Middle frontal gyrus (tissue), 1 donor: ENCODE results near the gene NOL3.

Experiments used
- DNase-seq: peaks from one replicate; pipeline ENCODE4 v3.0.0-alpha.2; 2015; ENCODE audit warnings: low spot score; ENCODE audit errors: extremely low spot score

The NOL3 gene

DNA sequence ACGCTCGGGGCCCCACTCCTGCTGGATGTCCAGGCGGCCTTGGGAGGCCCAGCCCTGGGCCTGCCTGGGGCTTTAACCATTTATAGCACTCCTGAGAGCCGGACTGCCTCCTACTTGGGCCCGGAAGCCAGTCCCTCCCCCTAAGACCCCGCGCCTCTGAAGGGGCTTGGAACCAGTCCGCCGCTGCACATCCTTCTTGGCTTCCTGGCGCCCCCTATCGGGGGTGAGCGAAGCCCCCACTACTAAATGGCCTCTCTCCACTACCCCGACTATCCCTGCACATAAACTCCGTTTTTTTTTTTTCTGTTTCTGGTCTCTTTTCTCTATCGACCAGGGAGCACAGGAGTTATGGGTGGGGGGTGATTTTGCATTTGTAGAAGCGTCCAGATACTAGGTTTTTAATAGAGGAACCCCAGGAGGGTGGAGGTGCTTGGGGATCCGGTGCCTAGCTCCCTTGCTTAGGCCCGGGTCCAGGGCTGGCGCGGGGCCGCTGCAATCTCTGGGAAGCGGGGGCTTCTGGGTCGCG lies 633 bp upstream of the NOL3 start:
- no peak for DNase-seq

DNA sequence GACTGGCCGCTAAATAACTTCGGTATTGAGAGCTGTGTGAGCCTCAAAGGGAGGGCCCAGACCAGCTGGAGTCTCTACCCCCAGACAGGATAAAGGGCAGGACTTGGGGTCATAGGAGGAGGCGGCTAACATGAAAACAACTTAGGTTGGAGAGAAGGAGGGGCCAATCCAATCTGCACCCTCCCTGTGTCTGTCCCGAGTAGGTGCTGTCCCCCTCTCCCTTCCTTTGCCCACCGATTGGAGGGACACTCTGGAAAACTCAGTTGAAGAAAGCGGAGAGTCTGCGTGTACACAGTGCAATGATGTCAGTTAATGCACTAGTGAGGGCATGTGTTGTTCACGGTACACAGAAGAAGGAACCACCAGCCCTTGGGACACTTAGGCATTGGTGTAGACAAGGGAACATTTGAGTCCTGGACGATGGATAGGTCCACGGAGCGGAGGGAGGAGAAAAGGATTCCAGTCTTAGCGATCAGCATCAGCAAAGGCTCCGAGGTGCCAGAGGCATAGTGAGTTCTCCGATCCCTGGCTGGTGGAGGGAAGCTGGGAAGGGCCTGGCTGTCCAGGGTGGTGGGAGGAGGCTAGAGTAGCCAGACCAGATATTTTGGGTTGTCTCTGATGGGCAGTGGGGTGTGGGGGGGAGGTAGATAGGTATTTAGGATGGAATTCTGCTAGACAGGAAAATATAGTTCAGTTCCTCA lies 761 bp downstream of the NOL3 start:
- DNase-seq: no peak

DNA sequence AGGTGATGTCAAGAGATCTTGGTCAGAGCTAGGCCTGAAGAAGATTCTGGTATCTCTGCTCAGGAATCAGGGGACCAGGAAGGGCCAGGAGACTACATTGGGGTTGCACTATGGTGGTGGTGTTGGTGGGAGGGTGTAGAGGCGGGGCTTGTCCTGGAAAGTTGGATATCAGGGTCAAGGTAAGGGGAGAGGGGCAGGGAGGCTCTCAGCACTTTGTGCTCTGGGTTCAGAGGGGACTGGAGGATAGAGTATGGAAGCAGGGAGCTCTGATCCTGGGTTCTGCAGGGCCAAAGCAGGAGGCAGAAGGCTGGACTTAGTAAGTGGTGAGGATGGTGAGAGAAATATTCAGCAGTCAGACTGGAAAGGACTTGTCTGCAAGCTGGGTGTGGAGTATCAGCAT lies 3.0 kb downstream of the NOL3 start:
- DNase-seq: no peak

- no peak for DNase-seq
These were observed 3.7 kb downstream of the NOL3 start for GRCh38 chr16:67173808-67174705.

- no peak for DNase-seq
These were observed 4.4 kb downstream of the NOL3 start for GRCh38 chr16:67174706-67175231.

GRCh38 chr16:67176662-67177061 lies 6.3 kb downstream of the NOL3 start:
- DNase-seq: no peak

GRCh38 chr16:67177743-67178699 lies 7.7 kb downstream of the NOL3 start:
- DNase-seq: no peak

DNA sequence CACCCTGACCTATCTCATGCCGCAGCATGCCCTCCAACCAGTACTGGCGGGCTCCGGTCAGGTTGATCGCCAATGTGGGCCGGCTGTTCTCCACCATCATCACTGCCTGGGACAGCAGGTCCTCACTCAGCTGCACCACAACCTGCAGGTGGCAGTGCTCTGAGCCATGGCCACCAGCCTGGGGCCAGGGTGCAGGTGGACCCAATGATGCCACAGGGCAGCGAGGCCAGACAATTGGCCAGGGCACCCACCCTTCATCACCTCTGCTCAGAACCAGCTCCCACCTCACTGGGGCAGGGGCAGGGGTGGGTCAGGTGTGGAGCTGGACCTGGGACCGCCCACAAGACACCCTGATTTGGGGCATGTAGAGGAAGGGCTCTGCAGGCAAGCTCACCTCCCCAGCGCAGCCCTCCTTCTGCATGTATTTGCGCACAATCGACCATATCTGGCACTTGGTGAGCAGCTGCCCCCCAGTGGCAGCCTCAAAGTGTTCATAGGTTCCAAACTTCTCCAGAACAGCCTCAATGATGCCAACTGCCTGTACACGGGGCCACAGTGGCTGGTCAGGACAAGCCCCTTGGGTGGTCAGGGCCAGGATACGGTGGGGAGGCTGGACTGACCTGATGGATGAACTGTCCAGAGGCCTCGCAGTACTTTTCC lies 9.2 kb downstream of the NOL3 start:
- no peak for DNase-seq

DNA sequence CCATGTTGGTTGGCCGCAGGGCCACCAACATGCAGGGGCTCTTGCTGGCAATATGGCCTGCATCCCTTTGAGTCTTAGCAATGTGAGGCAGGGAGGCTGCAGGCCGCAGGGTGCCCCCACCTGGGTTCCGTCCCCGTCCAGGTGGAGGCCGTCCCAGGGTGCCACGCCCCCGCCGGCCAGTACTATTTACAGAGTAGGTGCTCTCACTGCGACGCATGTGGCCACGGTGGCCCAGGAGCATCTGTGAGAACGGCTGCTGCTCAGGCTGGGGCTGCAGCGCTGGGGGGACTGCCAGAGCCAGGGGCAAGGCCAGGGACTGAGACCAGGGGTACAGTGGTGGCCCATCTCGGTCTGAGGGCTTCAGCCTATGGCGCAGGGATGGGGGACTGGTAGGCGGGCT lies 9.8 kb downstream of the NOL3 start:
- no peak for DNase-seq

DNA sequence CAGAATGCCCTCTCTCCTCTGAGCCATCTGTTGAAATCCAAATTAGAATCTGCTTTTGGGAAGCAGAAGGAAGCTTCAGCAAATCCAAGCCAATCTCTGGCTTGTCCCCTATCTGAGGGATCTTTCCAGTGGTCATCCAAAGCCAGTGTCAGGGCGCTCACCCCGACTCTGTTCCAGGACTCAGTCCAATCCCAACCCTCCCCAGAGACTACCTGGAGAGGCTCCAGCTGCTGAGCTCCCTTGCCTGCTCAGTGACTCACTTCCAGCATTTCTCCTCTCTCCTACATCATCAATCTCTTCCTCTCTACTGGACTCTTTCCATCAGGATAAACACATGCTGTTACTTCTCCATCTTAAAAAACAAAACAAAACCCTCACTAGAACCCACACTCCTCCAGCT lies 11.0 kb downstream of the NOL3 start:
- DNase-seq: no peak

GRCh38 chr16:67182288-67182687 lies 11.9 kb downstream of the NOL3 start:
- no peak for DNase-seq

DNA sequence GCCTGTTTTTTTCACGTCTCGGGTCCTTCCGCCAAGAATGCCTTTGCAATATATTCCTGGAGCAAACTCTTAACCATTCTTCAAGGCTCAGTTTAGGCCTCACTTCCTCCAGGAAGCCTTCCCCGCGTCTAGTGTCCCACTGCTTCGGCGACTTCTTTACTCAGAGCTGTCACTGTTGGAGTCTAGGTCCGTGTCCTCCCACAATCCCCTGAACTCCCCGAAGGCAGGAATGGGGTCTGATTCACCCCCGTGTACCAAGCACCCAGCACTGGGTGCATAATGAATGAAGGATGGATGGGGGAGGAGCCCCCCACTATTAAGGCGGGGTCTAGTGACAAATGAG lies 12.9 kb downstream of the NOL3 start:
- no peak for DNase-seq

GRCh38 chr16:67183627-67184452 lies 13.5 kb downstream of the NOL3 start, which contains the start of gene MATCAP1:
Gene MATCAP1, minus strand, starts transcription at chr16:67183963. Its CDS starts 3,353 bp downstream, at chr16:67180610.
- peak; percentile 88 for DNase-seq

DNA sequence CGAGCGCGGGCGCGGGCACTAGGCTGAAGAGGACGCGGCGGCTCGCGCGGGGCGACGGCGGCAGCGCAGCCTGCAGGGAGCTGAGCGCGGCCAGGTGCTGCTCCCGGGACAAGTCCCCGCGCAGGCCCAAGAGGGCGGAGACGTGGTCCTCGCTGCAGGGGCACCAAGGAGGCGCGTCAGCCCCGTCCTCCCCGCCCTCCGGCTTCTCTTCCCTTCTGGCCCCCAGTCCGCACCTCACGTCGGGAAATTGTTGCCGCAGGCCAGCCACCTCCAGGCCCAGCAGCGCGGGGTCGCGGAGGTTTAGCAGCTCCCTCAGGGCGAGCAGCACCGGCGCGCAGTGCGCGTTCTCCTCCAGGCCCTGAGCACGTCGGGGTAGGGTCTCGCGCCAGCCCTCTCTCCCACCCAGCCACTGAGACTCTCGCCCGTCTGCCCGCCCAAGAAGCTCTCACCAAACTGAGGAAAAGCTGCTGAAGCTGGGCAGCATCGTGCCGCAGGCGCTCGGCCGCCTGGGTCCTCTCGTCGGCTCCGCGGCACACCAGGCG lies 14.2 kb downstream of the NOL3 start:
- DNase-seq: no peak

DNA sequence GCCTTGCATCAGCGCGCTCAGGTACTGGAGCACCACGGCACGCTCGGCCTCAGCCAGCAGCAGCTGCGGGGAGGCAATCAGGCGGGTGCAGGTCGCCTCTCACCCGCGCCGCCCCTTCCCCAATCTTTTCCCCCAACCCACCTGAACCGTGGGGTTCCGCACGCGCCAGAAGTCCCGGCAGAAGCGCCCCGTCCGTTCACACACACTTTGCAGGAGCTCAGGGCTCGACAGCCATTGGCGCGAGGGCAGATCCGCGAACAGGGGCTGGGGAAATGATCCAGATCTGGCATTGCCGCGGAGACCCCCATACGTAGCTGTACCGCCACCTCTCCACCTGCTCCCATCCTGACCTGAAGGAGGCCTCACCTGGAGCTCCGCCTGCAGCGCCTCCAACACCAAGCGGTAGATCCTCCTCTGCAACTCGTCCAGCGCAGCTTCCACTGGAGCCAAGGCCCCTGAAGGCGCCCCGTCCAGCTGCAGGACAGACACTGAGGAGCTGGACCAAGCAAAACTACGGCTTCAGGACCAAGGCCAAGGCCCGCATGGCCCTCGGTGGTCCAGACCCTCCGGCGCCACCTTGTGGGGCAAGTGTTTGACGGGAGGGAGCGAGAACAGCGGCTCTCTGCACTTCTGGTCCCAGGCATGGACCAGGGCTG lies 14.8 kb downstream of the NOL3 start:
- no peak for DNase-seq

DNA sequence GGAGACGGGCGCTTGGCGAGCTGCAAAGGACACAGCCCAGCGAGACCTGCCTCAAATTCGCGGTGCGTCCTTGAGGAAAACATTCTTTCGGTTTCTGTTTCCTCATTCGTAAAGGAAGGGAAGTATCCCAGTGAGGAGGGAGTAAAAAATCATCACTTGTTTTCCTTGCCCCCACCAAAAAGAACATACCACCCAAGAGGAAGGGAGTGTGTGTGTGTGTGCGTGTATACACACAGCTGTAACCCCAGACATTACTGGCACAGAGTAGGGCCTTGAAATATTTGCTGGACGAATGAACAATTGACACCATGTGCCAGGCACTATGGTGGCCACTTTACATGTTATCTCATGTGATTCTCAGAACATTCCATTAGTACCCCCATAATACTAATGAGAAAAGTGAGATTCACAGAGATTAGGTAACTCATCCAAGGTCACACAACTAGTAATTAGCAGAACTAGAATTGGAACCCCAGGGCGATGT lies 15.4 kb downstream of the NOL3 start:
- no peak for DNase-seq

DNA sequence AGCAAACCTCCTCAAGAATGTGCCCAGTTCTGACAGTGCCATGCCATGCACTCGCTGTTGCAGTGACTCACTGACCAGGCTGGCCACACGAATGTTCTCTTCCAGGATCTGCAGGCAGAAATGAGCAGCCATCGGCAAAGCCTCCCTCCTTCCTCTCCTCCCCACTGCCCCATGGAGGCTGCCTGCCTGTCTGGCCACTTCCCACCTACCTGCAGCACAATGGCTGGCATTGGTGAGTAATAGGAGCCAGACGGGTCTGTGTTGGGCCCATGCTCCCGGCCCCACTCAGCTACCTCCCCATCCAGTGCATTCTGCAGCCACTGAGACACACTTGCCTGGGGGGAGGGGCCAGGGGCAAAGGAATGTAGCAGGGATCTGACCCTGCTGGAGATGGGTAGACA lies 16.2 kb downstream of the NOL3 start:
- DNase-seq: no peak

- DNase-seq: no peak
These were observed 17.0 kb downstream of the NOL3 start for GRCh38 chr16:67187175-67187890.
